ENCODE results near the gene SPATA13. TPM values are rescaled to one million over a fixed set of nuclear protein-coding genes. Genes with fewer than 3 reads are reported as not detected.

Gene SPATA13
- total RNA-seq, 3 donors from 2014 or later, result 35.2 to 59.5 (median 35.6) TPM

DNA sequence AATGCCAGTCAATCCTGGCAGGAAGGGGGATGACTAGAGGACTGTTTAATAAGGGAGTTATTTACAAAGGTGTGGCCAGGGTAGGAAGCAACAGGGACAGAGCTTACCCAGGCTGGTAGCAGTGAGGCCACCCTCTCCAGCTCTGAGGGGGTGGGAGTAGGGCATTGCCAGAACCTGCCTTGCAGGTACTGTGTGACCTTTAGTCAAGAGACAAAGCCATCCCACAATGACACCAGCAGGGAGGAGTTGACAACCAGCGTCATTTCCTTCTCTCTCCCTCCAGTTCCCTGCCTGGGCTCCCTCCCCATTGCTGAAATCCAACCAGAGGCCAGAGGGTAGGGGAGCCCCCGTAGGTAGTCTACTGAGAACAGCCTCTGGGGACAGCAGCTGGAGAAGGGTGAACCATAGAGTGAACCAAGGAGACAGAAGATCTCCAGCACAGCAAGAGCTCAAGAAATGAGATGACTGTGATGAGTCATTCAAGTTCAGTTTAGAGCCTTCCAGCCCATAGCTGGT is 33.3 kb upstream of the SPATA13 start:
- ATAC-seq (peak; percentile 94), DNase-seq (peak; percentile 66 to 71 (median 67))
- H3K9me3 ChIP-seq, result peaks cover 7% of the 10 kb centered on the region
- H3K36me3 ChIP-seq (ENCODE audit: low read depth), result no peaks in the 10 kb centered on the region
- intact Hi-C loops (cut with DNase I, micrococcal nuclease), result no loop called here
- TF ChIP-seq, protein P1, sequence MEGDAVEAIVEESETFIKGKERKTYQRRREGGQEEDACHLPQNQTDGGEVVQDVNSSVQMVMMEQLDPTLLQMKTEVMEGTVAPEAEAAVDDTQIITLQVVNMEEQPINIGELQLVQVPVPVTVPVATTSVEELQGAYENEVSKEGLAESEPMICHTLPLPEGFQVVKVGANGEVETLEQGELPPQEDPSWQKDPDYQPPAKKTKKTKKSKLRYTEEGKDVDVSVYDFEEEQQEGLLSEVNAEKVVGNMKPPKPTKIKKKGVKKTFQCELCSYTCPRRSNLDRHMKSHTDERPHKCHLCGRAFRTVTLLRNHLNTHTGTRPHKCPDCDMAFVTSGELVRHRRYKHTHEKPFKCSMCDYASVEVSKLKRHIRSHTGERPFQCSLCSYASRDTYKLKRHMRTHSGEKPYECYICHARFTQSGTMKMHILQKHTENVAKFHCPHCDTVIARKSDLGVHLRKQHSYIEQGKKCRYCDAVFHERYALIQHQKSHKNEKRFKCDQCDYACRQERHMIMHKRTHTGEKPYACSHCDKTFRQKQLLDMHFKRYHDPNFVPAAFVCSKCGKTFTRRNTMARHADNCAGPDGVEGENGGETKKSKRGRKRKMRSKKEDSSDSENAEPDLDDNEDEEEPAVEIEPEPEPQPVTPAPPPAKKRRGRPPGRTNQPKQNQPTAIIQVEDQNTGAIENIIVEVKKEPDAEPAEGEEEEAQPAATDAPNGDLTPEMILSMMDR (IDR thresholded peaks at IDR 0.05), result no peak
- peaks cover 15% of the 10 kb centered on the region for H3K4me1 ChIP-seq (ENCODE audit: low read depth)
- no peak overlapping the region for H3K4me3 ChIP-seq

DNA sequence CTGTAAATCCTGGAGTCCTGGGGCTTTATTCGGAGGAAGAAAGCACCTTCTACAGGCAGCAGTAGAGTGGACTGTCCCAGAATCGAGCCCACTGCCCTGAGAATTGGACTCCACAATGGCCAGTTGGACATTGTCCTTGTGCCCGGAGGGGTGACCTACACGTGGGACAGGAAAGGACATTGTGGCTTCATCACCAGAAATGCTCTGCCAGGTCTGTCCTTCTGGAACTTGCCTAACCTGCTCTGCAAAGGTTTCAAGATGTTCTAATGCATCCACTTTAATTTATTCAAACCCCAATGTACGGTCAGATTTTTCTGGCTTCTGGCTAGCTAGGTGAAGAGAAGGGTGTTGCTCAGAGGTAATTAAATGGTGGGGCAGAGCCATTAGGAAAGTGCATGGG is 32.4 kb upstream of the SPATA13 start:
- Histone ChIP-seq H3K36me3 (ENCODE audit: low read depth) (no peaks in the 10 kb centered on the region), H3K4me1 (ENCODE audit: low read depth) (peaks cover 15% of the 10 kb centered on the region), H3K9me3 (peaks cover 7% of the 10 kb centered on the region), H3K4me3 (no peak overlapping the region)
- intact Hi-C loops (cut with DNase I, micrococcal nuclease), result no loop called here
- TF ChIP-seq, protein P1 (IDR thresholded peaks at IDR 0.05), result no peak
- DNase-seq (no peak), ATAC-seq (no peak)

DNA sequence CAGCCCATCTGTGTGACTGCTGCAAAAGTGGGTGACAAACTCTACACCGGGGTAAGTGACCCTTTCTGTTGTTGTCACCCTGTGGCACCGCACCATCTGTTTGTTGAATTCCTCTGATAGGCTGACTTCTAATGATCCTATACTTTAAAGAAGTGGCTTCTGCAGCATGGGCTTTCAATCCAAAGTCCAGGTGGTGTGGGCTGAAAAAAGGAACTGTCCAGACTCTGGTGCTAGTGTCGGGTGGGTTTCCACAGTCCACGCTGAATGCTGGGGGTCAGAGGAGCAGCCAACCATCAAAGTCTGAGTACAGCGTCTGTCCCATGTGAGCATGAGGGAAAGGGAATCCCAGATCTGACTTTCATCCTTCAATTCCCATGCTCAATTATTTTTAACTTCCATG is 31.6 kb upstream of the SPATA13 start:
- ATAC-seq, result no peak
- intact Hi-C loops (cut with DNase I, micrococcal nuclease), result no loop called here
- TF ChIP-seq, protein P1 (IDR thresholded peaks at IDR 0.05), result no peak

DNA sequence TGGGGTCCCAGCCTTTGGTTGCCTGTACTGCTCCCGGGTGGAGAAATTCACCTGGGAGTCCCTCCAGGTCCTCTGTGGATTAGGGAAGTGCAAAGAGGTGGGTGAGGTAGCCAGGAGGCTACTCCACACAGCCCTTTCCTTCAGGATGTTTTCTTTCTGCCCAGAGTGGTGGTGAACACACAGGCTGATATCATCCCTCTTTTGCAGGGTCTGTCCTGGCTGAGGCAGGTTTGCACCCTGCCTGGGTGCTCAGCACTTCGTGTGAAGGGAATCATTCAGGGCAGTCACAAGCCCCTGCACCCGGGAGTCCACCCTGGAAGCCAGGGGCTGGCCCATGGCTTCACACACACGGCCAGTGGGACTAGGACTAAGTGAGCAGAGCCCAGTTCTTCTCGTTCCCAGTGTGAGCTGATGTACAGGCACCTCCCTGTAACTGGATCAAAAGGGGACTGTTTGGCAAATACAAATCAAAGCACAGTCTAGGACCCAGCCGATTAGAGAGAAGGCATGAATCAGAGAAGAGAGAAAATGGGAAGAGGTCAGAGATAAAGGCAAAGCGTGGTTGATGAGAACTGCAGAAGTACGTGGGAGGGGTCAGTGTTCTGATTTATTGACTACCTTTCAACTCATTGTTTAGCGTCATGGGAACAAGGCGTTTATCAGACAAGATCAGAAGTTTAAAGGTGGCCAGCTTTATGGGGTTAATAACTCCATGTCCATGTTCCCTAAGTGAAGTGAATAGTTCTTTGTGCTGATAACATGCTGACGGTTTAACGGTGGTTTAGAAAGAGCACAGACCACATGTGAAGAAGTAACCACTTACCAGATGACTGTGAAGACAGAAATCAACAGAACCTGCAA is 30.4 kb upstream of the SPATA13 start:
- Histone ChIP-seq H3K4me3 (no peak overlapping the region), H3K9me3 (peaks cover 7% of the 10 kb centered on the region), H3K4me1 (ENCODE audit: low read depth) (peaks cover 15% of the 10 kb centered on the region), H3K36me3 (ENCODE audit: low read depth) (no peaks in the 10 kb centered on the region)
- TF ChIP-seq, protein P1 (IDR thresholded peaks at IDR 0.05), result no peak
- DNase-seq, result no peak
- ATAC-seq, result peak; percentile 49
- intact Hi-C loops (cut with DNase I, micrococcal nuclease), result no loop called here

More for the DNA sequence above, 31.6 kb upstream of the SPATA13 start:
- Histone ChIP-seq H3K4me3 (no peak overlapping the region), H3K36me3 (ENCODE audit: low read depth) (no peaks in the 10 kb centered on the region), H3K9me3 (peaks cover 7% of the 10 kb centered on the region), H3K4me1 (ENCODE audit: low read depth) (peaks cover 15% of the 10 kb centered on the region)
- no peak for DNase-seq

DNA sequence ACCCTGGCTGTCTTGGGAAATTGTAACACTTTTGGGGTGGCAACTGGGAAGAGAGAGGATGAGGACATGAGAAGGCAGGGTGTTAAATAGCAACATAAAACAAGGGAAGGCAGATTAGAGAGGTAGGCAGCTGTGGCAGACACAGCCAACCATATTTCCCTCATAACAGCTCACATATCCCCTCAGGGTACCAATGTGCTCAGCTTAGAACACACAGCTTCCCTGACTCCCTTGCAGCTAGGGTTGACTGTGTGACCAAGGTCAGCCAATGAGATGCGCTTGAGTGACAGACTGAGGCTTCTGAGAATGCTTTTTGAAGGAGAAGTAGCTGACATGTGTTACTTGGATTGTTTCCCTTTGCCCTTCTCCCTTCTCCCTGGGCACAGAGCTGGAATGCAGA is 28.8 kb upstream of the SPATA13 start:
- TF ChIP-seq, protein P1 (IDR thresholded peaks at IDR 0.05), result no peak
- DNase-seq (no peak), ATAC-seq (no peak)
- no peaks in the 10 kb centered on the region for H3K36me3 ChIP-seq (ENCODE audit: low read depth)
- H3K4me3 ChIP-seq, result no peak overlapping the region
- H3K9me3 ChIP-seq, result peaks cover 7% of the 10 kb centered on the region
- peaks cover 15% of the 10 kb centered on the region for H3K4me1 ChIP-seq (ENCODE audit: low read depth)
- intact Hi-C loops (cut with DNase I, micrococcal nuclease), result no loop called here

All from mucosa of descending colon (tissue), 3 donors.